CD14-positive monocyte (primary cell): ENCODE measurements around the gene ROBO2. TPM values are rescaled to one million over a fixed set of nuclear protein-coding genes. Genes with fewer than 3 reads are reported as not detected.

Experiments used
- DNase-seq, 3 donors: peaks; one replicate each; pipeline ENCODE4 v3.0.0-alpha.2; 2011 to 2022
- H2AFZ ChIP-seq: 2 replicates; pipeline ENCODE4 v1.6.0; 2012; ENCODE audit warnings: mild to moderate bottlenecking, low read depth, low read length, inconsistent platforms; ENCODE audit not compliant: insufficient read depth, poor library complexity, severe bottlenecking
- H3K27ac ChIP-seq, 2 donors: 1 replicate in 1 of 2; 2 replicates in 1 of 2; pipeline ENCODE4 v1.5.1; 2012 to 2013; ENCODE audit warnings: low read length in 2 of 2, control low read depth in 1 of 2, inconsistent platforms in 1 of 2, low read depth in 1 of 2, mild to moderate bottlenecking in 1 of 2
- H3K27me3 ChIP-seq, 2 donors: one replicate each; pipeline versions ENCODE4 v1.6.0 to v1.6.1; 2011 to 2013; ENCODE audit warnings: low read length in 2 of 2; ENCODE audit not compliant: control insufficient read depth in 2 of 2, insufficient read depth in 2 of 2
- H3K36me3 ChIP-seq, 2 donors: replicated peaks in 1 of 2; 1 replicate in 1 of 2; 2 replicates in 1 of 2; pipeline versions ENCODE4 v1.5.1 to v1.6.1; 2012 to 2013; ENCODE audit warnings: low read length in 2 of 2, control low read depth in 1 of 2, inconsistent platforms in 1 of 2, mild to moderate bottlenecking in 1 of 2; ENCODE audit not compliant: insufficient read depth in 2 of 2, control insufficient read depth in 1 of 2
- H3K4me1 ChIP-seq, 2 donors: 1 replicate in 1 of 2; 2 replicates in 1 of 2; pipeline versions ENCODE4 v1.5.1 to v1.6.1; 2012 to 2013; ENCODE audit warnings: low read length in 2 of 2, control low read depth in 1 of 2, inconsistent platforms in 1 of 2, mild to moderate bottlenecking in 1 of 2, moderate library complexity in 1 of 2; ENCODE audit not compliant: insufficient read depth in 2 of 2, control insufficient read depth in 1 of 2
- H3K4me2 ChIP-seq: replicated peaks from 2 replicates; pipeline ENCODE3; 2012; ENCODE audit warnings: low read length, moderate library complexity, mild to moderate bottlenecking; ENCODE audit not compliant: poor library complexity, severe bottlenecking; ENCODE audit errors: extremely low read depth
- H3K4me3 ChIP-seq, 3 experiments: fragments of 200-600 bp in 1 of 3; sonication (generic) in 1 of 3; replicated peaks in 1 of 3; 1 replicate in 2 of 3; 2 replicates in 1 of 3; pipeline ENCODE4 v1.5.1; 2011 to 2013; ENCODE audit warnings: low read length in 3 of 3, mild to moderate bottlenecking in 3 of 3, control low read depth in 2 of 3, low read depth in 2 of 3, inconsistent platforms in 1 of 3, moderate library complexity in 1 of 3
- H3K79me2 ChIP-seq: 2 replicates; pipeline ENCODE4 v1.6.0; 2012; ENCODE audit warnings: mild to moderate bottlenecking, control low read depth, inconsistent platforms, low read length, moderate library complexity; ENCODE audit not compliant: insufficient read depth
- H3K9ac ChIP-seq: 2 replicates; pipeline ENCODE4 v1.6.0; 2017; ENCODE audit warnings: low read length, mild to moderate bottlenecking; ENCODE audit not compliant: insufficient read depth, poor library complexity, severe bottlenecking
- H3K9me3 ChIP-seq, 2 donors: replicated peaks in 1 of 2; 1 replicate in 1 of 2; 2 replicates in 1 of 2; pipeline versions ENCODE4 v1.5.1 to v1.6.1; 2012 to 2013; ENCODE audit warnings: low read length in 2 of 2, control low read depth in 1 of 2; ENCODE audit not compliant: control insufficient read depth in 1 of 2, insufficient read depth in 1 of 2
- H4K20me1 ChIP-seq: 2 replicates; pipeline ENCODE4 v1.6.0; 2012; ENCODE audit warnings: mild to moderate bottlenecking, low read length, control low read depth, moderate library complexity; ENCODE audit not compliant: insufficient read depth
- H3K27ac Mint-ChIP-seq, 7 donors: one replicate each; pipeline ENCODE4 v1.8.0; 2020; ENCODE audit warnings: mild to moderate bottlenecking in 7 of 7, mixed read lengths in 7 of 7, moderate library complexity in 6 of 7, inconsistent platforms in 2 of 7
- H3K27me3 Mint-ChIP-seq, 3 donors: one replicate each; pipeline ENCODE4 v1.8.0; 2021 to 2022; ENCODE audit warnings: low read depth in 3 of 3, mild to moderate bottlenecking in 3 of 3, mixed read lengths in 3 of 3, moderate library complexity in 3 of 3, inconsistent platforms in 1 of 3
- H3K36me3 Mint-ChIP-seq, 2 donors: one replicate each; pipeline ENCODE4 v1.8.0; 2020; ENCODE audit warnings: mixed read lengths in 2 of 2, inconsistent platforms in 1 of 2, mild to moderate bottlenecking in 1 of 2
- H3K4me1 Mint-ChIP-seq: one replicate; pipeline ENCODE4 v1.8.0; 2020; ENCODE audit warnings: mild to moderate bottlenecking, mixed read lengths
- H3K4me3 Mint-ChIP-seq, 2 donors: one replicate each; pipeline ENCODE4 v1.8.0; 2020; ENCODE audit warnings: mild to moderate bottlenecking in 2 of 2, mixed read lengths in 2 of 2, moderate library complexity in 1 of 2
- H3K9me3 Mint-ChIP-seq, 7 donors: one replicate each; pipeline ENCODE4 v1.8.0; 2020 to 2022; ENCODE audit warnings: mixed read lengths in 7 of 7, mild to moderate bottlenecking in 6 of 7, moderate library complexity in 6 of 7, inconsistent platforms in 2 of 7
- CTCF ChIP-seq: fragments of 200-600 bp; IDR thresholded peaks from one replicate; pipeline ENCODE4 v1.8.0; 2022; ENCODE audit warnings: antibody characterized with exemption, mild to moderate bottlenecking
- WGBS: methylation state at CpG from one replicate; pipeline ENCODE4 v1.1.5; 2013; ENCODE audit warnings: missing lambda C conversion rate; ENCODE audit not compliant: insufficient coverage; 5-methylcytosine and 5-hydroxymethylcytosine counted together
- intact Hi-C, 2 donors: fragments of 100-400 bp; cut with micrococcal nuclease; formaldehyde crosslinking; loops; one replicate each; pipeline versions ENCODE4 v1.15.0 to v1.15.1; 2023
- polyA plus RNA-seq, 3 donors: library from polyadenylated mRNA; depleted of rRNA in 1 of 3; unstranded in 2 of 3; stranded (reverse) in 1 of 3; fragments of 300-500 nt in 2 of 3; fragments of >200 nt in 1 of 3; fragmentation: Illumina TruSeq in 2 of 3; gene quantifications; 1 replicate in 2 of 3; 2 replicates in 1 of 3; pipeline ENCODE4 v1.2.3, GENCODE V29; 2012 to 2021

Gene ROBO2
- polyA plus RNA-seq, 3 donors = not detected

GRCh38 chr3:77535116-77535515, 495.2 kb downstream of the ROBO2 start:
- no peak for DNase-seq
- H3K4me2 ChIP-seq = no peak overlapping the region
- H3K27me3 ChIP-seq = no peaks in the 10 kb centered on the region
- no peaks in the 10 kb centered on the region for H3K4me1 ChIP-seq
- no peak overlapping the region for H3K27ac ChIP-seq
- Mint-ChIP-seq H3K9me3 (peaks cover 0 to 6% (median 2%) of the 10 kb centered on the region in 7 donors), H3K27ac (no peak overlapping the region), H3K27me3 (no peaks in the 10 kb centered on the region), H3K4me1 (no peaks in the 10 kb centered on the region), H3K36me3 (no peaks in the 10 kb centered on the region), H3K4me3 (no peak overlapping the region)
- intact Hi-C loops = no loop called here
- WGBS = no CpG with 5 or more reads among the region's 2 CpGs
- no peak overlapping the region for H3K9ac ChIP-seq
- H3K4me3 ChIP-seq = no peak overlapping the region
- peaks cover 0 to 4% of the 10 kb centered on the region in 2 donors for H3K9me3 ChIP-seq
- H2AFZ ChIP-seq = no peak overlapping the region
- no peaks in the 10 kb centered on the region for H3K36me3 ChIP-seq
- no peak for TF ChIP-seq CTCF
- H4K20me1 ChIP-seq = no peaks in the 10 kb centered on the region
- no peaks in the 10 kb centered on the region for H3K79me2 ChIP-seq

GRCh38 chr3:77536038-77536775, 496.3 kb downstream of the ROBO2 start:
- DNase-seq = no peak
- no peak for TF ChIP-seq CTCF
- no peaks in the 10 kb centered on the region for H3K4me1 ChIP-seq
- no peak overlapping the region for H3K9ac ChIP-seq
- peaks cover 0 to 4% of the 10 kb centered on the region in 2 donors for H3K9me3 ChIP-seq
- H3K4me2 ChIP-seq = no peak overlapping the region
- H3K4me3 ChIP-seq = no peak overlapping the region
- H3K27me3 ChIP-seq = no peaks in the 10 kb centered on the region
- no CpG with 5 or more reads among the region's 3 CpGs for WGBS
- H3K79me2 ChIP-seq = no peaks in the 10 kb centered on the region
- Mint-ChIP-seq H3K4me1 (no peaks in the 10 kb centered on the region), H3K27me3 (no peaks in the 10 kb centered on the region), H3K9me3 (peaks cover 0 to 6% (median 2%) of the 10 kb centered on the region in 7 donors), H3K36me3 (no peaks in the 10 kb centered on the region), H3K4me3 (no peak overlapping the region), H3K27ac (no peak overlapping the region)
- no peak overlapping the region for H3K27ac ChIP-seq
- no peak overlapping the region for H2AFZ ChIP-seq
- intact Hi-C loops = no loop called here
- H4K20me1 ChIP-seq = no peaks in the 10 kb centered on the region
- H3K36me3 ChIP-seq = no peaks in the 10 kb centered on the region
